Lower leg skin (tissue), 4 donors: Measurements from ENCODE around the gene FLNB. TPM values are rescaled to one million over a fixed set of nuclear protein-coding genes. Genes with fewer than 3 reads are reported as not detected.

Experiments
- DNase-seq, 2 donors: peaks; one replicate each; pipeline ENCODE4 v3.0.0-alpha.2; 2019; ENCODE audit warnings: low spot score in 2 of 2
- H3K4me3 ChIP-seq: fragments of 200-600 bp; sonication (generic); 2 replicates; pipeline ENCODE4 v1.5.1; 2017; ENCODE audit warnings: mild to moderate bottlenecking, low read depth; ENCODE audit not compliant: poor library complexity, severe bottlenecking
- CTCF ChIP-seq, 3 donors: fragments of 450-650 bp; IDR thresholded peaks; one replicate each; pipeline ENCODE4 v1.5.1; 2016; ENCODE audit warnings: antibody characterized with exemption in 3 of 3, mild to moderate bottlenecking in 3 of 3, moderate library complexity in 2 of 3
- POLR2A ChIP-seq, 2 donors: fragments of 450-650 bp; IDR thresholded peaks; one replicate each; pipeline ENCODE4 v1.6.1; 2016 to 2017; ENCODE audit warnings: antibody characterized with exemption in 2 of 2, mild to moderate bottlenecking in 1 of 2, moderate library complexity in 1 of 2
- WGBS, 2 donors: methylation state at CpG; one replicate each; pipeline ENCODE4 v1.1.5; 2018; 5-methylcytosine and 5-hydroxymethylcytosine counted together
- intact Hi-C: fragments of 100-400 bp; cut with DNase I; formaldehyde crosslinking; loops from one replicate; pipeline ENCODE4 v1.15.0; 2023; ENCODE audit warnings: low total_unique reads
- total RNA-seq, 4 donors: library from RNA; depleted of rRNA; stranded (reverse); fragments of >200 nt; gene quantifications; one replicate each; pipeline ENCODE4 v1.1.0, GENCODE V29; 2016

Gene FLNB
- total RNA-seq, 4 donors from 2014 or later = 108 to 155 (median 128) TPM

DNA sequence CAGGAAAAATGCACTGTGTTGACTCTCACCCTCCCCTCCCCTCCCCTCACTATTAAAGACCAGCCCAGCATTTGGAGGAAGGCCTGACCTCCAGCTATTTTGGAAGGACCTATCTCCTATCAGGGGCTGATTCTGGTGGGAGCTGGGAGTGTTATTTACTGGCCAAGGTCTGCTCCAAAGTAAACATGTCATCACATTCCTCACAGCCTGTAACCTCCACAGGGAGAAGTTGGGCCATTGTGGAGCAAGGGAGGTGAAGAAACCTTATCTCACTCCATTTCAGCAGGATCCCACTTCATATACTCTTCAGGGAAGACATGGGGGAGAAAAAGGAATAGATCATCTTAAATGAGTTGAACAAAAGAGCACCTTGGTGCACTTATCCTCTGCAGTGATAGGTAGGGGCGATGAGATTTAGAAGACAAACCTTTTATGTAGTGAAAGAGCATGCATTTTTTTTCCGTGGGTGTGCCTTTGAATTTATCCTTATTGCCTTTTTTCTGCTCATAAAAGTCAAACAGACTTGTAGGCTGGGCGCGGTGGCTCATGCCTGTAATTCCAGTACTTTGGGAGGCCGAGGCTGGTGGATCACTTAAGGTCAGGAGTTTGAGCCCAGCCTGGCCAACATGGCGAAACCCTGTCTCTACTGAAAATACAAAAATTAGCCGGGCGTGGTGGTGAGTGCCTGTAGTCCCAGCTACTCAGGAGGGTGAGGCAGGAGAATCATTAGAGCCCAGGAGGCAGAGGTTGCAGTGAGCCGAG, 15.6 kb upstream of the FLNB start:
- no peak overlapping the region for H3K4me3 ChIP-seq
- intact Hi-C loops = no loop called here
- WGBS, 2 donors = 90 to 94% methylated on average over 9 of the region's 9 CpGs
- TF ChIP-seq POLR2A (IDR thresholded peaks at IDR 0.05) = no peak
- TF ChIP-seq CTCF (IDR thresholded peaks at IDR 0.05) = no peak
- DNase-seq = no peak

DNA sequence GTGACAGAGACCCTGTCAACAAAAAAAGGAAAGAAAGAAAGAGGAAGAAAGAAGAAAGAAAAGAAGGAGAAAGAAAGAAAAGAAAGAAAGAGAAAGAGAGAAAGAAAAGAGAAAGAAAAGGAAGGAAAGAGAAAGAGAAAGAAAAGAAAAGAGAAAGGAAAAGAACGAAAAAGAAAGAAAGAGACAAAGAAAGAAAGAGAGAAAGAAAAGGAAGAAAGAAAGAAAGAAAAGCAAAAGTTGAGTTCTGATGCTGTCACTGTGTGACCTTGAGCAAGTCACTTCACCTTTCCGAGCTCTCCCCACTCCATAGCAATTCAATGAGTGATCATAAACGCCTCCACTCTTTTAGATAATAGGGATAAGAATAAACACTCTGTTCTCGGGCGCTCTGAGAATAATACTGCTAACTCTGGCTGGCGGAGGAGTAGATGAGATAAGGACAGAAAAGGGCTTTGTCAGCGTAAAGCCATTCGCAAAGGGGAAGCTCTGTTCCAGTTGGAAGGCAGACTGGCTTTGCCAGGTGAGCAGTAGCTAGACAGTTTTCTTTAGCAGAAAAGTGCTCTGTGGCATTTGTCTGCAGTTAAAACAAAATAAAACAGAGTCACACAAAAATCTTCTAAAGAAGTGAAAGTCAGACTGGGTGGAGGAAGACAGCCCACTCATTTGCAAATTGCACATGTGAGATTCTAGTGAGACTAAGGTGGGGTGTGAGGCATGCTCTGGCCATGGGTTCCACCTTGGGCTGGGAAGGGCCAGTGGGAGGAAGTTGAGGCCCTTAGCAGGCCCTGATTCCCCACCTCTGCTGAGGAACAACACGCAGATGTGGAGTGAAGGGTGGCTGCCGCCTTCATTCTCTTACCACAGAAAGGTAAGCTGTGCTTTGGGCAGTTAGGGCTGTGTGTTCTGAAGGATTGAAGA, 9.6 kb upstream of the FLNB start:
- TF ChIP-seq CTCF (IDR thresholded peaks at IDR 0.05) (no peak), POLR2A (IDR thresholded peaks at IDR 0.05) (no peak)
- DNase-seq = no peak
- intact Hi-C loops = no loop called here

DNA sequence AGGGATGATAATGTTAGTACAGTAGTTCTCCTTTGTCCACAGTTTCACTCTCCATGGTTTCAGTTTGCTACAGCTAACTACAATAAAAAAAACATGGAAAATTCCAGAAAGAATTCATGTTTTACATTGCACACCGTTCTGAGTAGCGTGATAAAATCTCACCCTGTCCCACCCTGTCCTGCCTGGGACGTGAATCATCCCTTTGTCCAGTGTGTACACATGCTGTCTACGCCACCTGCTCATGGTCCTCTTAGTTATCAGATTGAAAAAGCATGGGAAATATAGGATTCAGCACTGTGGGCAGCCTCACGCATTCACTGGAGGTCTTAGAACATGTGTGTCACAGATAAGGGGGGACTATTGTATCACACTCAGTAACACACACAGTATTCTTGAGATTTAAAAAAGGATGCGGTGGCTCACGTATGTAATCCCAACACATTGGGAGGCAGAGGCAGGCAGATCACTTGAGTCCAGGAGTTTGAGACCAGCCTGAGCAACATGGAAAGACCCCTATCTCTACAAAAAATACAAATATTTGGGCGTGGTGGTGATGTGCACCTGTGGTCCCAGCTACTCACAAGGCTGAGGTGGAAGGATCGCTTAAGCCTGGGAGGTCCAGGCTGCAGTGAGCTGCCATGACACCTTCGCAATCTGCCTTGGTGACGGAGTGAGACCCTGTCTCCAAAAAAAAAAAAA, 8.7 kb upstream of the FLNB start:
- intact Hi-C loops = no loop called here
- DNase-seq = no peak
- 79 to 83% methylated on average over 11 of the region's 11 CpGs for WGBS, 2 donors
- H3K4me3 ChIP-seq = no peak overlapping the region
- no peak for TF ChIP-seq CTCF (IDR thresholded peaks at IDR 0.05)
- TF ChIP-seq POLR2A (IDR thresholded peaks at IDR 0.05) = no peak

More for the DNA sequence above, 9.6 kb upstream of the FLNB start:
- 41 to 46% methylated on average over 10 of the region's 10 CpGs for WGBS, 2 donors
- H3K4me3 ChIP-seq = no peak overlapping the region

DNA sequence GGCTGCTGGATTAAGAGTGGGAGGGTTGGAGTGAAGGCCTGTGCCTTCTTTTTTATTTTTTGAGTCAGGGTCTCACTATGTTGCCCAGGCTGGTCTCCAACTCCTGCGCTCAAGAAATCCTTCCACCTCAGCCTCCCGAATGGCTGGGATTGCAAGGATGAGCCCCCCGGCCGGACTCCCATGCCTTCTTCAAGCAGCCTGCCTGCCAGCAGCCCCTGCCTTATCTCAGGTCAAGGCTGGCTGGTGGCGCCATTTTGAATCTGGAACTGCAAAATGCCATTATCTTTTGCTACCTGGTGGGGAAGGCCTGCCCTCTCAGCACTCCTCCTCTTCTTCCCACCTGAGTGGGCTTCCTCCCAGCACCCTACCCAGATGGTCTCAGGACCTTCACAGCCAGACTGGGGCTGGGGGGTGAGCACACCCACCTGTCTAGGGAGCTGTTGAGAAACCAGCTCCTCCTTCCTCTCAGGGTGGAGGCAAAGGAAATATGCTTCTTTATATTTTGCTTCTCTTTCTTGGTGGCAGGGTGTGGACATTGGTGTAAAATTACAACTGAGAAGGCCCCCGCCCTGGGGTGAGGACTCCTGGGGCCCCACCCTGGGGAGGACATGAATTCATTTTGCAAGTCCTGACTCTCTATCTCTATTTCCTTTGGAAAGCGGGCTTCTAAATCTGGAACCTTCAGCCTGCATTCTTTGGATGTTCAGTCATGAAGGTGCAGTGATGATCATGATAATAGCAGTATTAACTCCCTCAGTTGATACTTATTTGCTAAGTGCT, 7.7 kb upstream of the FLNB start:
- DNase-seq = no peak
- TF ChIP-seq CTCF (IDR thresholded peaks at IDR 0.05) = no peak
- TF ChIP-seq POLR2A (IDR thresholded peaks at IDR 0.05) = no peak
- 81% methylated on average over 7 of the region's 7 CpGs for WGBS, 2 donors
- no peak overlapping the region for H3K4me3 ChIP-seq
- intact Hi-C loops = no loop called here

DNA sequence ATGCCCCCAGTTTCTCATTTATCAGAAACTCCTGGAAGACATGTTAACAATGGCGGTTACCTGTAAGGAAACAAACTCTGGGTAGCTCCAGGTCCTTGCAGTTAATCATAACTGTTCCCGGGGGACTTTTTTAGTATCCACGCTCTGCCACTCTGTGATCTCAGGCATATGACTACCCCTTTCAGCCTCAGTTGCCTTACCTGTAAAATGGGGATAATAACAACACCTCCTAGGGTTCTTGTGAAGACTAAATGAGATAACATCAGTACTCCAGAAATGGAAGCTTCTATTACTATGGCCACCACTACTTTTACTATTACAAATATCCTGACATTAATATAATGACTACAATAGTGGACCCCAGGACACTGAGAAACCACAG, 7.1 kb upstream of the FLNB start:
- no peak for DNase-seq
- TF ChIP-seq POLR2A (IDR thresholded peaks at IDR 0.05) (no peak), CTCF (IDR thresholded peaks at IDR 0.05) (no peak)
- 82 to 88% methylated on average over 3 of the region's 3 CpGs for WGBS, 2 donors
- no peak overlapping the region for H3K4me3 ChIP-seq
- intact Hi-C loops = no loop called here
